Tongue (tissue), 2 donors: ENCODE results near the gene BAG5. TPM values are rescaled to one million over a fixed set of nuclear protein-coding genes. Genes with fewer than 3 reads are reported as not detected.
"Not testable (repeated sequence)": the region's sequence is repeated elsewhere in the genome, so short reads cannot be mapped to it uniquely, and the experiment has no call there.

ENCODE experiments used
- DNase-seq: peaks from one replicate; pipeline ENCODE4 v3.0.0-alpha.2; 2015
- total RNA-seq: library from RNA; depleted of rRNA; stranded (reverse); fragments of >200 nt; gene quantifications from one replicate; pipeline ENCODE4 v1.2.3, GENCODE V29; 2014

The BAG5 gene
- total RNA-seq, 1 donor from 2014 or later: 34.9 TPM

DNA sequence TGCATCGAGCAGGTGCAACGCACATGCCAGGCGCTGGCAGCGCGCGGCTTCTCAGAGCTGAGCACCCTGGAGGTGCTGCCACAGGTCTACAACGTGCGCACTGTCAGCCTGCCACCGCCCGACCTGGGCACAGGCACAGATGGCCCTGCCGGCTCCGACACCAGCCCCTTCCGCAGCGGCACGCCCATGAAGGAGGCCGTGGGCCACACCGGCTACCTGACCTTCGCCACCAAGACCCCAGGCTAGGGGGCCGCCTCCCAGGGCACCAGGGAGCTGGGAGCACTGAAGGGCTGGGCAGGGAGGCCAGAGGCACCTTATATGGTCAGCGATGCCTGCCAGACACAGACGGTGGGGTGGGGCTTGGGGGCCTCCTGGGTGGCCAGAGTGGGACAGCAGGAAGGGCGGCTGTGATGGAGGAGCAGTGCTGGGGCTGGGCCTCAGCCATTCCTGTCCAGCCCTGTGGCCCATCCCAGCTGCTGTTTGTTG is 27.8 kb downstream of the BAG5 start:
- DNase-seq: no peak

DNA sequence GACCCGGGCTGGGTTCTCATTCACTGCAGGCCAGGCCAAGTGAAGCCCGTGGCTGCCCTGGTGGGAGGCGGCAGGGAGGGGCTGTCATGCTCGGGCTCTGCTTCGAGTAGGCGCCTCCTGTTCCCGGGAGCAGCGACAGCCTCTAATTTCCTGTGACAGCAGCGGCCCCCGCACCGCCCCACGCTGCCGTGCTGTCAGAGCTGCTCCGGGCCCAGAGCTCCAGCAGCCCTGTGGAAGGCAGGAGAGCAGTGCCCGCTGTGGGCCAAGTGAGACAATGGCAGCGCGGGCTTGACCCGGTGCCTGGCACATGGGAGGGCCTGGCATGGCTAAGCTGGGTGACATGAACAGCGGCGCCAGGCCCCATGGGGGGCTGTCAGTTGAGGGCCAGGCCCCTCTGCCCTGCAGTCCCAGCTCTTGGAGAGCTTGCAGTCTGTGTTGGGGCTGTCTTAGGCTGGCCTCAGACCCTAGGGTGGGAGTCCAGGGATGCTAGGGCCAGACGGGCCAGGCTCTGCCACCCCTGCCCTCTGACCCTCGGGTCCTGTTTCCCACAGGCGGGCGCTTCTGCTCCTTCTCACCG is 28.4 kb downstream of the BAG5 start:
- DNase-seq: no peak

DNA sequence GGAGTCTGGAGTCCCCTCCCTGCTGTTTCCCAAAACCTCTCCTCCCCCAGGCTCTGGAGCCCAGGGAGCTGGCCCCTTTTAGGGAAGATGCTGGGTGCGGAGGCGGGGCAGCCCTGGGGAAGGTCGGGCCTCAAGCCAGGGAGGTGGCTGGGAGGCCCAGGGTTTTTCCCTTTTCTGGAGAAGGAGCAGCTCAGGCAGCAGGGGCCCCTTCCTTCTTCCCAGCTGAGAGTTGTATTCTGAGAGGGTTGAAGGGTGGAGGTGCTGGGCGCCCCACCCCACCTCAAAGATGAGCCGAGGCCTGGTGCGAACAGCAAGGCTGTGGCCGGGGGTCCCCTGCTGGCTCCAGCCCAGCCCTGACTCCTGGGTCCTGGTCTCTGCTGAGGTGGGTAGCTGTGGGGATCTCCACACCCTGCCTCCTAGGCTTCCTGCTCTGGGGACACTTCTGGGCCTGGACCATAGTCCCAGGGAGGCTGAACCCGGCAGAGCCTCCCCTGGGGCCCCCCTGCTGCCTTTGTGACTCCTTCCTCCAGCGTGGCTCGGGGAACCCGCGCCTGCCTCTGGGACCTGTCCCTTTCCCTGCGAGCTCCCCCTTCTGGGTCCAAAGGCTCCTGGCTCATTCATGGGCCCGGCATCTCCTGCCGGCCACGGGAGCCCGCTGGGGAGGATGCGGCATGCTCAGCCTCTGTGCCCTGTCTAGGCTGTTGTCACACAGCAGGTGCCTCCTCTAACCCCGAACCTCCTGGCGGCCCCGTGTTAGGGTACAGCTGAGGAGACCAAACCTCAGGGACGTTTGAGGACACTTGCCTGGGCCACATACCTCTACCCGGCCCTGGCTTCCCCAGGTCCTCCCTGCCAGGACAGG is 29.1 kb downstream of the BAG5 start:
- DNase-seq: no peak

DNA sequence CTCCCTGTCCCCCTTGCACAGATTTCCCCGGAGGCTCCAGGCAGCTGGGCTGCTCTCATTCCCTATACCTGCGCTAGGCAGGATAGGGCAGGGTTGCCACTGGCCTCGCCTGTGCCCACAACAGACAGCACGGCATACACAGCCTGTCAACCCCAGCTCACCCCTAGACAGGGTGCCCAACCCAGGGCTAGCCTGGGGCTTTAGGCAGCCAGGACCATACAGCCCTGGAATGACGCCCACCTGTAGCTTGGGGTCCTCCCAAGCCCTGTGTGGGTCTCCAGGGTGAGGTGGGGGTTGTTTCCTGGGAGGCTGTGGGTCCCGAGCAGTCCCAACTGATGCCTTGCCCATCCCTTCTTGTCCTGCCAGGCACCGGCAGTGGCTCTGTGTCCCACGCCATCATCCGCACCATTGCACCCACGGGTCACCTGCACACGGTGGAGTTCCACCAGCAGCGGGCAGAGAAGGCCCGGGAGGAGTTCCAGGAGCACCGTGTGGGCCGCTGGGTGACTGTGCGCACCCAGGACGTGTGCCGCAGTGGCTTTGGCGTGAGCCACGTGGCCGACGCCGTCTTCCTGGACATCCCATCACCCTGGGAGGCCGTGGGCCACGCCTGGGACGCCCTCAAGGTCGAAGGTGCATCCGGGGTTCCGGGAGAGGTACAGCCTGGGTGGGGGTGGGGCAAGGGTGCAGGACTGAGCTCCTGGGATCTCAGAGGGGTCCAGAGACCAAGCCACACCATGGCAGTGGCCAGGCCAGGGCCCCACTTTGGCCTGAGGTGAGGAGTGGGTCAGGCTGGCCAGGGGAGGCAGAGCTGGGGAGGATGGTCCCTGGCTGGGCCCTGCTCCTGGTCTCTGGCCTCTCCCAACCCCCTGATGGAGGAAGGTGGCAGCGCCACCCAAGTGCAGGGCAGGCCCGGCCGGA is 30.0 kb downstream of the BAG5 start:
- DNase-seq: no peak

DNA sequence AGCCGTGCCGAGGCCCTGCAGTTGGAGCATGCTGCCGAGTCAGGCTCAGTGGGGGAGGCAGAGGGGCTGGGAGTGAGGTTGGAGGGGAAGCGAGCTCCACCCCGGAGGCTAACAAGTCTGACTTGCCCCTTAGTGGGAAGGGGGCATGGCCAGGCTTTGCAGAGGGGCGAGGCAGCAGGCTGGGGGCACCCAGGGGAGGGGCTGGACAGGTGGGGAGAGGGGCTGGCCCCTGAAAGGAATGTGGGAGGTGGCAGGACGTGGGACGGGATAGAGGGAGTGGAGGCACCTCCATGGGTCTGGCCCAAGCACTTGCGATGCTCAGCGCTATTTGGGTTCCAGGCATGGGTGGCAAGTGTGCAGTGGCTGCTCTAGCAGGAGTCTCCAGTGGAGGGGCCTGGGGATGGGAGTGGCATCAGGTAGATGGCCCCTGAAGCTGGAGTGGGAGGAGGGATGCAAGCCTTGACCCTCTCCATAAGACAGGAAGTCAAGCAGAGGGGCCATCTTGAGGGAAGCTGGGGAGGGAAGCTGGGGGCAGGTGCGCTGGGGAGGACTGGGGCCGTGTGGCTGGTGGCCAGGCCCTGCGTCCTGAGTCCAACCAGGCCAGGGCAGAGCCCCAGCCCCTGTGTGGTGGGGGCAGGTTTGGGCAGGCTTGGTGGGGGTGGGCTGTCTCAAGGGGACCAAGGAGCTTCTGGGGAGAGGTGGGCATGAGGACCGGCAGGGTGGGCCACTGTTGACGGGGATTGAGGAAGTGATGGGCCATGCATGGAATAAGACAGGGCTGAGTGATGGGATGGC is 30.8 kb downstream of the BAG5 start:
- no peak for DNase-seq

DNA sequence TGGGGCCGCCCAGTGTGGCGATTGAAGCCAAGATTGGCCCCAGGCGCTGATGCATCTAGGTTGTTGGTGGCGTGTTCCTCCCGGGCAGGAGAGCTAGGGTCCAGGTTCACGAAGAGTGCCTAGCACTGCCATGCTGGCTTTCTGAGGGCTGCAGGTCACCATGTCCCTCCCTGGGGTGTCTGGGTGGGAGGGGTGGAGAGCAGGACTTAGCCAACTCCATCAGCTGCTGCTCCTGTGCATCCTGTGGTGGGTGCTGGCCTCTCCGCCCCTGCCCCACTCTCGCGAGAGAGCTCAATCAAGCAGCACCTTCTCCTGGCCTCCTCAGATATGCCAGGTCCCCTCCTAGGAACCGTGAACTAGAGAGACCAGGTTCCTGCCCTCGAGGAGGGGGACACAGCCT is 31.6 kb downstream of the BAG5 start:
- no peak for DNase-seq

DNA sequence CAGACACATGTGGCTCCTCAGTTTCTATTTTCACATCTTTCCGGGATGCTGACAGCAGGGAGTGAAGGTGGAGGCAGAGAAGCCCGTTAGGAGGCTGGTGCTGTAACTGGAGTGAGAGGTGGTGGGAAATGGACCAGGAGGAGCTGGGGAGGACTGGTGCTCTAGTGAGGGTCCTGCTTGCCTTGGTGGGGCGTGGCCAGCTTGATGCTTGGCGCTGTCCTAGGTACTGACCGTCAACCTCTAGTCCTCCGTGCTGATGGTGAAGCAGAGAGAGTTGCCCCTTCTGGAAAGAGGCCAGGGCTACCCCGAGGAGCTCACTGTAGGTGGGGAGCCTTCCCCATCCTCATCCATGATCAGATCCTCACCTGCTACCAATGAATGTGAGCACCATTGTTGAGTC is 32.1 kb downstream of the BAG5 start:
- peak; percentile 63 for DNase-seq

DNA sequence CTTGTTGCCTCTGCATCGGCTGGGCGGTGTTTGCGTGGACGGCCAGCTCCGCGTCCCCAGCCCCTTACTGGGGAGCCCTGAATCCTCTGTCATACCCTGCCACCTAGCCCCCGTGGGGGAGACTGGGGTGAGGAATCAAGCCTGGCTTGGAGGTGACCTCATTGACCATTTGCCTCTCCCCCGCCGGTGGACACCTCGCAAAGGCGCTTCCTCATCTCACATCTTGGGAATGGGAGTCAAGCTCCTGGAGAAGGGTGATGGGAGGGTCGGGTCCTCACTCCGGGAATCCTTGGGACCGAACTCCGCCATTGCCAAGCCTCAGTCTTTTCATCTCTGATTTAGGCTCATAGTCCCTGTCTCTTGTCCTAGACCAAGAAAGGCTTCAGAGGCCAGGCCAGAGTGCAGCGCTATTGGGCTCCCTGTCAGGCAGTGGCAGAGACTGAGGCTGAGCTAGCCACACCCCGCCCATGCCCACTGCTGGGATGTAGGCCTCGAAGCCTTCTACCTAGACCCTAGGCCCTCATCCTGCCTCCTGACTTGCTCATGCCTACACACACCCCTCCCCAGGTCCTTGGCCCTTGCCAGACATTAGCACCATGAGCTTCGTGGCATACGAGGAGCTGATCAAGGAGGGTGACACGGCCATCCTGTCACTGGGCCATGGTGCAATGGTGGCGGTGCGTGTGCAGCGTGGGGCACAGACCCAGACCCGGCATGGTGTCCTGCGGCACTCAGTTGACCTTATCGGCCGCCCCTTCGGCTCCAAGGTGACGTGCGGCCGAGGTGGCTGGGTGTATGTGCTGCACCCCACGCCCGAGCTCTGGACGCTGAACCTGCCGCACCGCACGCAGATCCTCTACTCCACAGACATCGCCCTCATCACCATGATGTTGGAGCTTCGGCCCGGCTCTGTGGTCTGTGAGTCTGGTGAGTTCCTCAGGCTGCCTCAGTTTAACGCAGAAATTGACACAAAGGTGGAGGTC is 32.8 kb downstream of the BAG5 start:
- DNase-seq: no peak

DNA sequence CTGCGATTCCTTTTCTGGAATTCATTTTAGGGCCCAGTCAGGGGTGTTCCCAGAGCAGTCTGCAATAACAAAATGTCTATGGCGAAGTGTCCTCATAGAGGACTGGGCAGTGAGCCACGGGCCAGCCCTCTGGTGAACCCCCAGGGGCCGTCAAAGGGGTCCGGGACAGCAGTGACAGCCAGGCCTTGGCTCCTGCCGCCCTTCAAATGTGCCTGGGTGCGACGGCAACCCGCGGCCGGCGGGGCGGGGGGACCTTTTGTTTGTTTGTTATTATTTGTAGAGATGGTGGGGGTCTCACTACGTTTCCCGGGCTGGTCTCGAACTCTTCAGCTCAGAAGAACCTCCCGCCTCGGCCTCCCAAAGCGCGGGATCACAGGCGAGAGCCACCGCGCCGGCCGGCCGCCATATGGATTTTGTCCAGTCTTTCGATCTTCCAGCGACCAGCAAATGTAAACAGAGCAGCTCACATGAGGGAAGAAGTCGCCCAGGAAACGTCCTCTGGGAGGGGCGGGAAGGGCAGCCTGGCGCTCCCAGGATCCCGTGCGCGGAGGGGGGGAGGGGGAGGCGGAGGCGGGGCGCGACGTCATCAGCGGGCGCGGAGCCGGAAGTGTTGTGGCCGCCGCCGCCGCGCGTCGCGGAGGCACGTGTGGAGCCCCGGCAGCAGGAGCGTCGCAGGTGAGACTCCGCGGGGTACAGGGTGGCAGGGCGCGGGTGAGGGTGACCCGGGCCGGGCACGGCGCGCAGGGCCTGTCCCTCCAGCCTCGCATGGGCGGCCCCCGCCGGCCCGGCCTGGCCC is 33.7 kb downstream of the BAG5 start, which contains the start of gene TRMT61A:
Gene TRMT61A, plus strand, starts transcription at position 610 of the 796 bp plus-strand sequence. CDS start 783 bp downstream, outside the sequence.
- peak; percentile 94 for DNase-seq

DNA sequence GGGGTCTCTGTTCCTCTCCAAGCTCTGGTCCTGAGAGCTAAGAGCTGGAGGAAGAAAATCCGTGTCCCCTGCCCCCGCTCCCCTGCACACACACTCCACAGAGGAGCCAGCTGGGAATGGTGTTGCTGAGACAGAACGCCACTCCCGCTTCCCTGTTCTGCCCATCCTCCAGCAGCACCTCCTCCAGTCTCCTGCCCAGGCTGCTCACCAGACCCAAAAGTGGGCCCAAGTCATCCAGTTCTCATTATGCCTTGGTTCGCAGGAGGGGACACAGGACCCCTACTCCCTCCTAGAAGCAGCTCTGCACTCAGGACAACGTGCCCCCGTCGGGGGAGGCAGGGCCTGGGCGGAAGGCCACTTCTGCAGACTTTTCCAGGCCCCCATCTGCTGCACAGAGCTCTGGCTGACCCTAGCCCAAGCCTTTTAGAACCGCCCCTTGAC is 34.3 kb downstream of the BAG5 start:
- no peak for DNase-seq

DNA sequence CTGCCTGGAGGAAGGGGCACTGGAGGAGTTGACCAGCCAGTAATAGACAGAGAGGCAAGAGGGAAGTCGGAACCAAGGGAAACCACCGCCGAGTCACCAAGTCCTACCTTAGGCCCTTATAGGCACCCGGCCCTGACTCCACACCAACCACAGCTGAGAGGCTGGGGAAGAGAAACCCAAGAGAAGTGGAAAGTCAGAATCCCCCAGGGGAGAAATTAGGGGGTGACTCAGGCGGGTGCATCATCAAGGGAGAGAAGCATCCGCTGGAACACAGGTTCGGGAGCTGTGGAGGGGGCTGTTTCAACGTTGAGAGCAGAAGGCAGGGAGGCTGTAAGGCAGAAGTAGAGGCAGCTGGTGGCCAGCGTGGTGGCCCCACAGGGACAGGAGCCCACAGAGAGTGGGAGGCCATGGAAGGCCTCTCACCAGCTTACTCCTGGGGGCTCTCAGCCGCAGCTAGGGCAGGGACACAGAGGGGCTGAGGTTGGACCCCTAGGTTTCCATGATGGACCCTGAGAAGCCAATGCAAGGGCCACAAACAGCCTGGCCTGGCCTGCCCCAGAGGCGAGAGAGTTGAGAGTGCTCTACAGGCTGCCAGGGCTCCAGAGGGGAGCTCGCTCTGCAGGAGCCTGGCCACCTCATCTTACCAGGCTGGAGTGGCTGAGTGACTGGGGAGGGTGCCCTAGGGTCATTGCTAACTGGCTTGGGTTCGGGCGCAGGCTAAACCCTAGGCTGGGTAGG is 34.9 kb downstream of the BAG5 start:
- DNase-seq: no peak

DNA sequence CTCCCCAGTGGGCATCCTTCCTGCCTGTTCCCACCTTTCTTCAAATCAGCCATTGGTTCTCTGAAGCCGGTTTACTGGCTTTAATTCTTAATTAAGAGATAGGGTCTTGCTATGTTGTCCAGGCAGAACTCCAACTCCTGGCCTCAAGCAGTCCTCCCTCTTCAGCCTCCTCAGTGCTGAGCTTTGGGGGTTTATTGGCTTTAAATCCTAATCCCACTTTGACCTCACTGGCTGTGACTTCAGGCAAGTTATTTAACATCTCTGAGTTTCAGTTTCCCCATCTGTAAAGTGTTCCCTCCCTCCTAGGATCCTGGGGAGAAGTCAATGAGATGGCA is 35.6 kb downstream of the BAG5 start:
- DNase-seq: no peak

DNA sequence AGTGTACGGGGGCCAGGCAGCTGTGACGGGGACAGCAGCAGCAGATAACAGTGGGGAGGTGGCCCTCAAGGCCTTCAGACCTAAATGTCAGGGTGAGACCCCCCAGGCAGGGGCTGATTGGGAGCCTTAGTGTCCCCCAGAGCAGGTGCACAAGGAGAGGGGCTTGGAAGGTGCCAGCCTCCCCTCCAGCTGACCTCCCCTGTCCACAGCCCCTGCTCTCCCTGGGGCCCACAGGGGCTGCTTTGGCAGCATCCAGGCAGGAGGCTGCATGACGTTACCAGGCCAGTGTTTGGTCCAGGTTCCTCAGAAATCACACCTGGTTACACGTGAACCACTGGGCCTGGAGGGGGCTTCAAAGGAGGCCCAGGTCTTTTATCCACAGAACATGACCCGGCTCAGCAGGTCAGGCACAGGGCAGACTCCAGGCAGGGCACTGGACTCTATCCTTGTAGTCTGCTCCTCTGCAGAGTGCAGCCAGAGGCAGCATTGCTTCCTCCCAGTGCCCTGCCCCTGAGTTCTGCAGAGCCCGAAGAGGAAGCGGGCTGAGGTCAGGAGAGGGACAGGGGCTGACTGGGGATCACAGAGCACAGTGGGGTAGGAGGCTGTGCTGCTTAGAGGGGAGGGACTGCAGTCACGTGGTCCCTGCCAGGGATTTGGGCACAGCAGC is 36.1 kb downstream of the BAG5 start:
- no peak for DNase-seq

DNA sequence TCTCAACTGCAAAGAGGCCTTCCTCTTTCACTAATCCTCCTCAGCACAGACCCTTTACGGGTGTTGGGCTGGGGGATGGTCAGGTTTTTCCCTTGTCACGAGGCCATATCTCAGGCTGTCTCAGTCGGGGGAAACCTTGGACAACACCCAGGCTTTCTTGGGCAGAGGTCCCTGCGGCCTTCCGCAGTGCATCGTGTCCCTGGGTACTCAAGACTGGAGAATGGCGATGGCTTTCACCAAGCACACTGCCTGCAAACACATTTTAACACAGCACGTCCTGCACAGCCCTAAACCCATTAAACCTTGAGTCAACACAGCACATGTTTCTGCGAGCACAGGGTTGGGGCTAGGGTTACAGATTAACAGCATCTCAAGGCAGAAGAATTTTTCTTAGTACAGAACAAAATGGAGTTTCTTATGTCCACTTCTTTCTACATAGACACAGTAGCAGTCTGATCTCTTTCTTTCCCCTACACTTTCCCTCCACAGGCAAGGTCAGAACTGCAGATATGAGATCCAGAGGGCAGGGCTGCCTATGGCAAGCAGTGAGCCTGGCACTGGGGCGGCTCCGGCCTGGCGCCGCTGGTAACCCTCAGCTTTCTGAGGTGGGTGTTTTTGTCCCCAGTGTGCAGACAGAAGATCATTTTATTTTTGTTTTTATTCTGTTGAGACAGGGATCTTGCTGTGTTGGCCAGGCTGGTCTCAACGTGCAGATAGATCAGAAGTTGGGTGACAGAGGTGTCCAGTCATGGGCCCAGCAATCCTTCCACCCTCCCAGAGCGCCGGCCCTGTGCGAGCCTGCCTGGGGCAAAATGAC is 36.8 kb downstream of the BAG5 start:
- DNase-seq: not testable (repeated sequence)

DNA sequence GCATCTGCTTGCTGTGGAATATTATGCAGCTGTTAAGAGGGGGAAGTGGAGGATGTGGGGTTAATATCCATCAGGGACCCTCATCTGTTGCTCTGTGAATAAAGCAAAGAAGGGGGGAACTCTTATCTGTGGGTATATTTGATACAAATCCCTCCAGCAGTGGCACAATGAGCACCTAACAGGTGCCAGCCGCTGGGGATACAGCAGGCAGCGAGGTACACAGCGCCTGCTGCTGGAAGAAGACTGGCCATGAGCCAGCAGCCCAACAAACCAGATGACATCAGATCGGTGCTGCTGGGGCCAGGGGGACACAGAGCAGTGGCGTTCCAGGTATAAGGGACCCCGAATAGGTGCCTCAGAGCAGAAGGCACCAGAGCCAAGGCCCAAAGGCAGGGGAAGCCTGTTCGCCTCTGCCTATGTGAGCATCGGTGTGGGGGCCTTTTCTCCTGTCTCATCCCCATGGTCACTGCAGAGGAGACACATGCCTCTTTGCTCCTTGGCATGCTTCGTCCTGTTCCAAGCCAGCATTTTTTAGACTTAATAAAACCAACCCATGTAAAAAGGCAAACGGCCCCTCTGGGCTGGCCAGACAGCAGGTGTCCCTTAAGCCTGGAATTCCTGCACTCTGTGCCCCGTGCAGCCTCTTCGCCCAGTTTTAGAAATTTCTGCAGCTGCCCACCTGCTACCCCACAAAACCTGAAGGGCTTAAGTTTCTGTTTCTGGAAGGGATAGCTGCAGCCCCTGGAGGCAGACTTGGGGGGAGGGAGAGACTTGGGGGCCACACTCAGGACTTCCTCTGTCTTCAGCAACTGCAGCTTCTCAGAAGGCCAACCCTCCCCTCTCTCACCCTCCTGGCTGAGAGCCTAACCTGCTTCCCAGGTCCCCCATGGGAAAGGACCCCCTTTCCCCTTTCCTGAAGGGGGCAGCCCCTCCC is 38.2 kb downstream of the BAG5 start:
- no peak for DNase-seq

DNA sequence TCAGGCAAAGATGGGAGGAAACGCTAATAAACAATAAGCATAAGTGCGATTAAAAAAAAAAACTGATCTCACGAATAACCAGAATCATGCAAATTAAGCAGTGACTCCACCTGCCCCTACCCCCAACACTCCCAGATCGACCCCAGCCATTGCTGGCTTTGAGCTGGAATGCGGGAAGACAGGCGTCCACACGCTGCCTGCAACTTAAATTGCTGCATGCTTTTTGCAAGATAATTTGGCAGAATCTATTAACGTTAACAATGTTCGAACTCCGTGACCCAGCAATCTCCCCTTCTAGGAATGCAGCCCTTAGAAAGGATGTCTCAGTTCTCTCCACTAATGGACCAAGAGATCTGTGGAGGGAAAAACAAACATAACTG is 38.9 kb downstream of the BAG5 start:
- DNase-seq: no peak
